NCI-H82 (cell line): ENCODE measurements around the gene GNA15.
A peak's percentile ranks its signal among the peaks of the same experiment; 100 is the strongest.

Experiments
- DNase-seq: peaks from one replicate; lab custom pipeline; 2025; lab: John Stamatoyannopoulos, UW

The GNA15 gene

GRCh38 chr19:3175781-3176714 lies 40.2 kb downstream of the GNA15 start:
- no peak for DNase-seq

GRCh38 chr19:3176715-3177501 lies 41.1 kb downstream of the GNA15 start:
- DNase-seq = no peak

GRCh38 chr19:3178377-3178972 lies 42.6 kb downstream of the GNA15 start, which contains the start of gene S1PR4:
Gene S1PR4, plus strand, starts transcription at chr19:3178769. Its CDS starts 24 bp downstream, at chr19:3178793.
- no peak for DNase-seq

GRCh38 chr19:3178973-3179738 lies 43.3 kb downstream of the GNA15 start:
- no peak for DNase-seq

- DNase-seq = no peak
Observed at GRCh38 chr19:3179739-3180293, 44.0 kb downstream of the GNA15 start.

GRCh38 chr19:3183721-3184641 lies 48.1 kb downstream of the GNA15 start:
- no peak for DNase-seq

- peak; percentile 87 for DNase-seq
Observed at GRCh38 chr19:3184847-3185460, 49.1 kb downstream of the GNA15 start.

GRCh38 chr19:3185461-3186159 lies 49.8 kb downstream of the GNA15 start, which contains the start of gene NCLN:
Gene NCLN, plus strand, starts transcription at chr19:3185930. Its CDS starts 101 bp downstream, at chr19:3186031.
- peak; percentile 92 for DNase-seq

- DNase-seq = no peak
Observed at GRCh38 chr19:3186160-3186688, 50.4 kb downstream of the GNA15 start.

GRCh38 chr19:3186891-3187661 lies 51.2 kb downstream of the GNA15 start:
- no peak for DNase-seq

GRCh38 chr19:3187662-3188511 lies 52.1 kb downstream of the GNA15 start:
- no peak for DNase-seq

GRCh38 chr19:3188627-3189596 lies 53.1 kb downstream of the GNA15 start:
- no peak for DNase-seq

- no peak for DNase-seq
Observed at GRCh38 chr19:3189702-3190469, 54.1 kb downstream of the GNA15 start.

GRCh38 chr19:3190470-3190770 lies 54.6 kb downstream of the GNA15 start:
- DNase-seq = no peak
